Measurements from ENCODE around the gene PCID2.
"Not testable (repeated sequence)": the region's sequence is repeated elsewhere in the genome, so short reads cannot be mapped to it uniquely, and the experiment has no call there.

DNA sequence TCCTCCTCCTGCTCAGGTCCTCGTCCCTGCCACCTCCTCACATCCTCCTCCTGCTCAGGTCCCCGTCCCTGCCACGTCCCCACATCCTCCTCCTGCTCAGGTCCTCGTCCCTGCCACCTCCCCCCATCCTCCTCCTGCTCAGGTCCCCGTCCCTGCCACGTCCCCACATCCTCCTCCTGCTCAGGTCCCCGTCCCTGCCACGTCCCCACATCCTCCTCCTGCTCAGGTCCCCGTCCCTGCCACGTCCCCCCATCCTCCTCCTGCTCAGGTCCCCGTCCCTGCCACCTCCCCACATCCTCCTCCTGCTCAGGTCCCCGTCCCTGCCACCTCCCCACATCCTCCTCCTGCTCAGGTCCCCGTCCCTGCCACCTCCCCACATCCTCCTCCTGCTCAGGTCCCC, 46.5 kb downstream of the PCID2 start:
- TF ChIP-seq CTCF, EZH2phosphoT487 (IDR thresholded peaks at IDR 0.05; ENCODE audit: low read length): not testable (repeated sequence)

All from MM.1S (cell line).